Stimulated activated CD8-positive, alpha-beta memory T cell treated with anti-CD3 and anti-CD28 coated beads, Interleukin-15, amount 100 ng/mL, for 1 hour (primary cell): ENCODE data around the gene OTOGL.
"Not testable (repeated sequence)": the region's sequence is repeated elsewhere in the genome, so short reads cannot be mapped to it uniquely, and the experiment has no call there.

ENCODE experiments used
- DNase-seq: peaks from one replicate; pipeline ENCODE4 v3.0.0-alpha.2; 2020; ENCODE audit warnings: low read depth

The OTOGL gene

DNA sequence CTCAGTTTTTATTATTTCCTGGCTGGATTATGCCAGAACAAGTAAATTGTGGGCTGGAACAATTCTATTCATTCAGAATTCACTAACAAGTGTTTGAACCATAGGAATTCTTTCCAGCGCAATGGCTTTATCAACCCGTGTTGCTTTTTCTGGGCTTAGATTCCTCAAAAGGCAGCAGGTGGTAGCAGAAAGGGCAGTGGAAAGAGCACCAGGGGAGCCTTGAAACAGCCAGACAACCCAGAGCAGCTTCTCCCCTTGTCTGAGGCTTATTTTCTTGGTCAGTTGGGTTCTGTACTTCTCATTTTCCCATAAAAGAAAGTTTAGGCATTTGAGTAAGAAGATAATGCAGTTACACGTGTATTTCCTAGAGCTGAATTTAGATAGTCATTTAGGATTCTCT is 130.7 kb downstream of the OTOGL start:
- DNase-seq: no peak

DNA sequence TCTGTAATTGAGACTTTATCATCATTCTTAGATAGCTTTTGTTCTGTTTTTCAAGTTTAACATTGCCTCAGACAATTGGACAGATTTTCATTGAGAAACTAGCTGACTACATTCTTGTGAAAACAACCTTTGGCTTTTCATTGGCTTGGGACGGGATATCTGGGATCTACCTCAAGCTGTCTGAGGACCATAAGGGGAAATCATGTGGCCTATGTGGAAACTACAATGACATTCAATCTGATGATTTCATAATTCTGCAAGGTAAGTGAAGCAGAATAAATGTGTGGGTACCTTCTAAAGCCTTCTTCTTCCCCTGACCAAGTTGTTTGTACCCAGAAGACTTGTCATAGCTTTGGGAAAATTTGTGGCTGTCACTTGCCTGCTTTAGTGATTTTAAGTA is 133.5 kb downstream of the OTOGL start:
- no peak for DNase-seq

DNA sequence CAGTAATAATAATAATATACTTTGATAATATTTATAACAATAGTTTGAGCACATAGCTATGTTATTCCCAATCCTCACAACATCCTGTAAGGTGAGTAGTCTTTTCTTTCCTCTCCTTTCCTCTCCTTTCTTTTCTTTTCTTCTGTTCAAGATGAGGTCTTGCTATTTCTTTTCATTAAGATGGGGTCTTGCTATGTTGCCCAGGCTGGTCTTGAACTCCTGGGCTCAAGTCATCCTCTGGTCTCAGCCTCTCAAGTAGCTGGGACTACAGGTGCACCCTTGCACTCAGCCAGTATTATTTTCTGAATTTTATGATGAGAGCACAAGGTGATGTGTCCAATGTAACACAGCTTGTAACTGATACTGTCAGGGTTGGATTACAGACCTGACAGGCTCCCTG is 134.6 kb downstream of the OTOGL start:
- DNase-seq: no peak

DNA sequence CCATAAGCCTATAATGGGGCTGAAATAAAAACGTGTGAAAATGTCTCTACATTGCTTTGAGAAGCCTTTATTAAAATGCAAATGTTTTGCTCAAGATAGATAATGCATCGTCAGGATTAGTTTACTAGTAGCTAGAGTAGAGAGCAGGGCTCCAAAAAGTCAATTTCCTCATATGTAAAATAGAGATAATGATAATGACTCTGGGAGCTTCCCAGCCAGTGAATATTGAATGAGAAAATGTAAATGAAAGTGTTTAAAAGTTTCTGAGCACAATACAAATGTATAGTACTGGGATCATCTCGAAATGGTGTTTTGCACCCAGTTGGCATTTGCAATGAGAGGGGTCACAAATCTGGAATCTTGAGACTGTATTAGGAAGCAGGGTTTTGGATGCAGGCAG is 135.3 kb downstream of the OTOGL start:
- no peak for DNase-seq

DNA sequence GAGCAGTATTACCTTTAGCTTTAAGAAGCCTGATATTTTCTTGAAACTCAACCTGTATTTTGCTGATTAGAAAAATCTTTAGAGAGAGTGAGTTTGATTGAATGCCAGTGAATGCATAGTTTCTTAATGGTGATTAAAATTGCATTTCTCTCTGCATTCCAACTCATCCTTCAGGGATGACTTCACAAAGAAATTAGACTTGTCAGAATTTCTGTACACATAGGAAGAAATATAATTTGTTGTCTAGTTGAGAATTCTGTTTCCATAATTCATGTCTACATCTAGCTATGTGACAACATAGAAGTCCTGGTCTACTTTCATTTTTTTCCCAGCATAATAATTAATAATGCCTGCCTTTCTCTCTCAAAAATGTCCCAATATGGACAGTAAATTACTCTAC is 136.6 kb downstream of the OTOGL start:
- DNase-seq: no peak

DNA sequence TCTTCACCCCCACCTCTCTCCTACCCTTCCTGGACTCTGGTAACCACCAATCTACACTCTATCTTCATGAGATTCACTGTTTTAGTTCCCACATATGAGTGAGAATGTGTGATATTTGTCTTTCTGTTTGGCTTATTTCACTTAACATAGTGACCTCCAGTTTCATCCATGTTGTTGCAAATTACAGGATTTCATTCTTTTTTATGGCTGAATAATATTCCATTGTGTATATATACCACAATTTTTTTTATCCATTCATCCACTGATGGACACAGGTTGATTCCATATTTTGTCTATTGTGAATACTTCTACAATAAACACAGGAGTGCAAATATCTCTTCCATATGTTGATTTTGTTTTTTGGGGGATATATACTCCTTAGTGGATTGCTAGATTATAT is 140.5 kb downstream of the OTOGL start:
- no peak for DNase-seq

- no peak for DNase-seq
Observed at GRCh38 chr12:80241576-80242273, 142.4 kb downstream of the OTOGL start.

DNA sequence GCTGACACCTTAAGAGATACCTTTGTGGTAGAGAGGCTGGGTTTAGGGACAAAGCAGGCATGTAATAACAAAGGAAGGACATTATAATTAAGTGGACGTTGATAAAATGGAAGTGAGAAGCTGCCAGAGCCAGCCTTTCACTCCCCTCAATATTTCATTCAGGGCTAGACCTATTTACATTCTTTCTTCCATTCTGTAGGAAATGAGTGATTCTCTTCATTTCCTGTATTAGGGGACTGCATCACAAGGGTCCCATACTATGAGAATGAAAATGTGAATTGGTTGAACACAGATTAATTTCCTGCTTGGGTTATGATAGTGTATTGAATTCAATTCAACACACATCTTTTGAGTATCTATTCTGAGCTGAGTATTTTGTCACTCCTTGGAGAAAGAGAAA is 143.0 kb downstream of the OTOGL start:
- DNase-seq: no peak

DNA sequence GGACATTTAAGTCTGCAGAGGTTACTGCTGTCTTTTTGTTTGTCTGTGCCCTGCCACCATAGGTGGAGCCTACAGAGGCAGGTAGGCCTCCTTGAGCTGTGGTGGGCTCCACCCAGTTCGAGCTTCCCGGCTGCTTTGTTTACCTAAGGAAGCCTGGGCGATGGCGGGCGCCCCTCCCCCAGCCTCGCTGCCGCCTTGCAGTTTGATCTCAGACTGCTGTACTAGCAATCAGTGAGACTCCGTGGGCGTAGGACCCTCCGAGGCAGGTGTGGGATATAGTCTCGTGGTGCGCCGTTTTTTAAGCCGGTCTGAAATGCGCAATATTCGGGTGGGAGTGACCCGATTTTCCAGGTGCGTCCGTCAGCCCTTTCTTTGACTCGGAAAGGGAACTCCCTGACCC is 150.2 kb downstream of the OTOGL start:
- not testable (repeated sequence) for DNase-seq

GRCh38 chr12:80257920-80258319 is 158.6 kb downstream of the OTOGL start:
- DNase-seq: no peak

DNA sequence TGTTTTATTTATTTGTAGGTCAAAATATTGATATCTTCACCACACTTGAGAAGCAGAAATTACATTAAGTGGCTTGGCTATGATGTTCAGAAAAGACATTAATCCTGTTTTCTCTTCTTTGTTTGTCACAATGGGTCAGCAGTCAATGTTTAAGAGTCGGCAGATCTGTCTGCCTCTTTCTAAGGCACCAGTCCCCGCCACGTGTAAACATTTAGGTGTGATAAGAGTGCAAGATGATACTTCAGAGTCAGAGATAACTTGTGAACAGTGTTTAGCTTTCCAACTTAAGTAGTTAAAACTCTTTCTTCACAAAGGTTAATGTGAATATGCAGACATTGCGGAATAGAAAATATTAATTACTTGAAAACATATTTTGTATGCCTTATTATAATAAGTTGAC is 160.9 kb downstream of the OTOGL start:
- no peak for DNase-seq

DNA sequence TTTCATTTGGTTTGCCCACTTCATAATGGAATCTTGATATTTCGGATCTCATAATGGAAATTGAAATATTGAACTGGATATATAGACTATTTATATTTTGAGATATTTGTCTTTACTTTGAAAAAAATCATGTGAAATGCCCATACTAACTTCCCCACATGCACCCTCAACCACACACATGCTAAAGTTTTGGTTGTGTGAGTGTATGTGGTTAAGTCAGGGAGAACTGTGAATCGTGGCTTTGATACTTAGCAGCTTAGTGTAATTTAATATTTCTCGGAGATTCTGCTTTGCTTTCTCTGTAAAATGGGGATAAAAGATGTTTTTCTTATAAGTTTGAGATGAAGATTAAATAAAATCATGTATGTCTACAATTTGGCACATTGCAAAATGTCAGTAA is 162.1 kb downstream of the OTOGL start:
- DNase-seq: no peak

DNA sequence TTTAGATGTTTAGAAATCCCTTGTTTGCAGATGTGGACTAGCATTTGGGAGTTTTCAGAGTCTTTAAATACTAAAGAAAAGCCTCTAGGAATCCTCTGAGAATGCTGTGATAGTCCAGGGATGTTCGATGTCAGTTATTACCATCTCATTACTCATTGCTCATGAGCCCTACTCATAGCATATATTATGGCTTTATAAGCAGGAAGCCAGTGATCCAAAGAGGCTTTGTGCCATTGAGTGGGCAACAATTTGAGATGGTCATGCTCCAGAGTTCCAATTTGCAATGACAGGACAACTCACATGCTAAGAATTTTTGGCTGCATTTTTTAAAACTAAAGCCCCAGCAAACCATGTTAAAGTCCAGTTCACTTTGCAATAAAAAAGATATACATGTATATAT is 163.0 kb downstream of the OTOGL start:
- no peak for DNase-seq

DNA sequence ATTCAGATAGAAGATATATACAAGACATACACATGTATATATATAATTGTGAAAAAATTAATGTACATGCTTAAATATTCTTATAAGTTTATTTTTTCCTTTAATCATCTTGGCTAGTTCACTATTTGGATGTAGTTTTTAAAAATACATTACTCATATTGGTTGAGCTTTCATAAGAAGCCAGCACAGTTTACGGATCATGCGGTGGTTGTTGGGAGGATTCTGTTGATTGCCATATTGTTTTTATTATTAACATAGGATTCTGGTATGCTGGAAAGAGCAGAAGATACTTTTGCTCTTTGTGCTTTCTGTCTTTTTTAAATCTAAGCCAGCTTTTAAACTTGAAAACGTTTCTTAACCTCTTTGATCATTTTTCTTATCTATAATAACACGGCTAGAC is 163.4 kb downstream of the OTOGL start:
- DNase-seq: no peak

DNA sequence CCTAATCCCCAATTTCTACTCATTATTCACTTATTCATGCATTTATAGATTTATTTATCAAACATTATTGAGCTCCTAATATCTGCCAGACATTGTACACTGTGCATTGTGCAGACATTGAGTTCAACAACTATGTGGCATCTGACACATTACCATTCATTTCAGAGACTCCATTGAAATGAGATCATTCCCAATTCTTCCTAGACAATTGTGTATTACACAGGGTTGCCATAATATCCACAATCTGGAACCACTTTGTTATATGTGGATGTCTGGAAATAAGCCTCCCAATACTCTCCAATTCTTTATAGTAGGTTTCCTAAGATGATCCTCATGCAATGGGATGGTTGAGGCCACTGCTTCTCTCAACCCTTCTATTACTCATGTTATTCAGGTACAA is 165.0 kb downstream of the OTOGL start:
- DNase-seq: no peak

DNA sequence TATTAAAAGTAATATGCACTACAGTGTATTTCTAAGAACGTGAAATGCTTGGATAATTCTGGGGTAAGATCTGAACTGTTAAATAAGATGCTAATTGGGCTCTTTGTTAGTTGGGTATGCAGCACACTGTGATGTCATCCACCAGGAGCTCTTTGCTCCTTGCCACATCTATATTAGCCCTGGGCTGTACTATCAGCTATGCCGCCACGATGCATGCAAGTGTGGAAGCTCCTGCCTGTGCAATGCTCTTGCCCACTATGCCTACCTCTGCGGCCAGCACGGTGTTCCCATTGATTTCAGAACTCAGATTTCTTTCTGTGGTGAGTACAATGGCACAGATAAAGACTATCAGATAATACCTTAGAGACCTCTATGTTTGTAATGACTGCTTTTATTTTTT is 165.6 kb downstream of the OTOGL start:
- no peak for DNase-seq

DNA sequence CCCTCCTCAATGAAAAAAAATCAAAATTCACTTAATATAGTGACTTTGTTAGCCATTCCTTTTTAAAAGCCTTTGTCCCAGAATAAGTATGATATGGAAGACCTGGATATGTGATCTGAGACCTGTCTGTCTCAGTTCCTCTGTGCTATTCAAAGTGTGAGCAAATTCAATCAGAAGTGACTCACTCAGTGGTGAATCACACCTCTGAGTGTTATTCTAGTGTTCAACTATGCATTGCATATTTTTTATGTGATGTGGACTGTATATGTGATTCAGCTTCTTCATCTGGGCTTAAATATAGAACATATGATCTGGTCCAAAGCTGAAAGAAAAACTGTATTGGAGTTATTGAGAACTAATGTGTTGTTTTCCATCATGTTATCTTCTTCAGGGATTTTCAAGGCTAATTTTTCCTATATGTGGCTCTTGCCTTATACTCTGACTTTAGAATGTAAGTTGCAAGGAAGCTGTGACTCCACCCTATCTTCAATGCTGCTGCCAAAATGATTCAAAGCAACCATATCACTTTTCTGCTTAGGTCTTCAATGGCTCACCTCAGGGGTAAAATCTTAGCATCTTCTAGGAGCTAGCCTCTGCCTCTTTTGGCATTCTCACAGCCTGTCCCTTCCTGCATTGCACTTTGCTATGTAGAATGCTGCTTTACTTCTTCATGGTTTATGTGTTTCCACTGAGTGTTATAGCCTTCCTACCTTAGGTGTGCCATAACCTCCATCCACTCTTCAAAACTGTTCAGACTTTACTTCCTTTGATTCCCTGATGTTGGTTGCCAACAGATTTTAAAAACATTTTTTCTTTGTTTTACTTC is 169.8 kb downstream of the OTOGL start:
- no peak for DNase-seq

- DNase-seq: no peak
Observed at GRCh38 chr12:80269803-80270552, 170.6 kb downstream of the OTOGL start.

DNA sequence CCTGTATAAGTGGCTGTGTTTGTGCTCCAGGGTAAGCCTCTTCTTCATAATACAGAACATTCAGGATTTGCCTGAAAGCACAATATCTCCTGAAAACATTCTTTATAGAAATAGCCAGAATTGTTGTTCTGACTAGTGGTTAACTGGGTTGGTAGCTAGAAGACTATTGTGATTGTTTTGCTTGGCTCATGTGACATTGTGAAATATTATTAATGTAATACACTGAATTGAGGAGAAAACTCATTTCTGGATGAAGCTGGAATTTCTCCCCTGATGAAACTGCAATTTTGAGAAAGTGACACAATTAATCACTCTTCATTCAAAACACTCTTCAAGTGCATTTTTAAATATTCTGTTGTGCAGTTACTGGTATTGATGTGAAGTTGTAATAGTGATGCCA is 172.4 kb downstream of the OTOGL start:
- no peak for DNase-seq

DNA sequence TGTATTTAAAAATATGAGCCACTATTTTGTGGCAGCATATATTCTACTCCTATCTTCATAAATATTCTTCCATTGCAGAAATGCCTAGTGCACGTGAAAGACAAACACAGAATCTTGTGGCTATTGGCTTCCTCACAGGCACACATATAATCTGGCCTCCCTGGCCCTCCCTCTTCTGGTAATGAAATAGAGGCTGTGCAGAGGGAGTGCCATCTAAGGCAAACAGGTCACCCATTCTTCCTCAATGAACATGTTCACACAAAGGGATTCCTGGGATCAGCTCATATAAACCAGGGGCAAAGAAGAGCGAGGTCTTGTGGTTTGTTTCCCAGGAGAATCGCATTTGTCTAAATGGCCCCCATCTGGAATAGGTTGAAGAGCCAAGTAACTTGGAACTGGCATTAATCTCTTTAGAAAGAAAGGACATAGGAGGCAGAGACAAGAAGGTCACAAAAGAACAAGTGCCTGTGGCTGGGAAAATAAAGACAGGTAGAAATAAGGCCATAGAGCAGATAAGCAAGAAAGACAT is 173.1 kb downstream of the OTOGL start:
- DNase-seq: no peak

- DNase-seq: no peak
Observed at GRCh38 chr12:80273144-80273543, 173.8 kb downstream of the OTOGL start.

GRCh38 chr12:80277732-80278131 is 178.4 kb downstream of the OTOGL start:
- no peak for DNase-seq

GRCh38 chr12:80282226-80282625 is 182.9 kb downstream of the OTOGL start:
- DNase-seq: no peak
